C4-2B (cell line): ENCODE measurements around the gene TAB2.

ENCODE experiments used
- H3K27ac ChIP-seq: fragments of 450-650 bp; 2 replicates; pipeline ENCODE4 v1.5.1; 2017
- ZFX ChIP-seq: fragments of 450-650 bp; IDR thresholded peaks from 2 replicates; pipeline ENCODE4 v1.6.1; 2017
- TF ChIP-seq, protein P1 (sequence below): fragments of 450-650 bp; conservative IDR thresholded peaks from 2 replicates; pipeline ENCODE4 v1.5.1; 2017; ENCODE audit warnings: mild to moderate bottlenecking

TAB2 gene

DNA sequence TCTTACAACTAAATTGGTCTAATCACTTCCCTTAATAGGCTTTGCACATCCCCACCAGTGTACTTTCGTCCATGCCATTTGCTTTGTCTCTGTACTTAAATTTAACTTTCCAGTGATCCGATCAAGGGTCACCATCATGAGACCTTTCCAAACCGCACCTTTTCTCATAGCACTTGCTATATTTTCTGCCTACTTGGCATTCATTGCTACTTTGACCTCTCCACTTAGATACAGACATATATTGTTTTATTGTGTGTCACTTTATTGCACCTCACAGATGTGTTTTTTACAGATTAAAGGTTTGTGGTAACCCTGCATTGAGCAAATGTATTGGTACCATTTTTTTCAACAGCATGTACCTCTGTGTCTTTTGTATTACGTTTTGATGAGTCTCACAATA is 97.3 kb downstream of the TAB2 start:
- no peak overlapping the region for H3K27ac ChIP-seq
- TF ChIP-seq, protein P1, sequence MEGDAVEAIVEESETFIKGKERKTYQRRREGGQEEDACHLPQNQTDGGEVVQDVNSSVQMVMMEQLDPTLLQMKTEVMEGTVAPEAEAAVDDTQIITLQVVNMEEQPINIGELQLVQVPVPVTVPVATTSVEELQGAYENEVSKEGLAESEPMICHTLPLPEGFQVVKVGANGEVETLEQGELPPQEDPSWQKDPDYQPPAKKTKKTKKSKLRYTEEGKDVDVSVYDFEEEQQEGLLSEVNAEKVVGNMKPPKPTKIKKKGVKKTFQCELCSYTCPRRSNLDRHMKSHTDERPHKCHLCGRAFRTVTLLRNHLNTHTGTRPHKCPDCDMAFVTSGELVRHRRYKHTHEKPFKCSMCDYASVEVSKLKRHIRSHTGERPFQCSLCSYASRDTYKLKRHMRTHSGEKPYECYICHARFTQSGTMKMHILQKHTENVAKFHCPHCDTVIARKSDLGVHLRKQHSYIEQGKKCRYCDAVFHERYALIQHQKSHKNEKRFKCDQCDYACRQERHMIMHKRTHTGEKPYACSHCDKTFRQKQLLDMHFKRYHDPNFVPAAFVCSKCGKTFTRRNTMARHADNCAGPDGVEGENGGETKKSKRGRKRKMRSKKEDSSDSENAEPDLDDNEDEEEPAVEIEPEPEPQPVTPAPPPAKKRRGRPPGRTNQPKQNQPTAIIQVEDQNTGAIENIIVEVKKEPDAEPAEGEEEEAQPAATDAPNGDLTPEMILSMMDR = no peak
- TF ChIP-seq ZFX = no peak

DNA sequence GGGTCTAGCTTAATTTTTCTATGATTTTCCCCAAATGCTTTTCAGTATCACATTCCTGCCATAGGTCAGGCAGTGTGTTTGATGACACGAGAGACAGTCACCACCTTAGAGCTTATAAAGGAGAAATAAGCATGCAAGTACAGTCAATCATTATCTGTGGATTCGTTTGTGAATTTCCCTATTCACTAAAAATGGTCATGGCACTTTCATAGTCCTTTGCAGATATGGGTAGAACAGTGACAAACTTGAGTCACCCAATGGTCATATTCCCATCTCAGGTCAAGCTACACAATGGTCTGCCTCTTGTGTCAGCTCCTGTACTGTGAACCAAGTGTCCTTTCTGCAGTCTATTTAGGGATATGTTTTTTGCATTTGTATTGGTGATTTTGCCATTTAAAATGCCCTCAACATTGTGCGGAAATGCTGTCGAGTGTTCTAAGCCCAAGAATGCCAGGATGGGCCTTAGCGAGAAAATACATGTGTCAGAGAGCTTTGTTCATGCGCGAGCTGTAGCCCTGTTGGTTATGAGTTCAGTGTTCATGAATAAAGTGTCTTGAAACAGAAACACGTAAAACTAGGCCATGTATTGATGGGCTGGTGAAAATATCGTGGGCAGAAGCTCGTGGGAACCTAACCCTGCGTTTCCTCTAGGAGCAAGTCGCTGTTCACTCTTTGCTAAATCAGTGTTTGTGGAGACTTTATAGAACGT is 102.3 kb downstream of the TAB2 start:
- H3K27ac ChIP-seq = no peak overlapping the region
- TF ChIP-seq, protein P1 = no peak
- no peak for TF ChIP-seq ZFX

DNA sequence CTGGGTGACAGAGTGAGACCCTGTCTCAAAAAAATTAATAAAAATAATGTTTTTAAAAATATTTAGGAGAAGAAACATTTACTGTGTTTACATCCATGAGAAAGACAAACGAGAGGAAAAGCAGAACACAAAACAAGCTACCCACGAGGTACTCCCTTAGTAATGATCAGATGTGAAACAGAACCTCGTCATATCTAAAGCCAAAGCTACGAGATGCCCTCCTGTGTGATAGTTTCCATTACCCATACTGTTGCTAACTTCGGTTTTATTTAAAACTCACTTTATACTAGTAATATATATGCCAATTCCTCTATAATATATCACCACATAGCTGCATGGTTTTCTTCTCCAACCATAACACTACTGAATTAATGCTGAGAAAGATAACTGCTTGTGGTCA is 103.6 kb downstream of the TAB2 start:
- no peak overlapping the region for H3K27ac ChIP-seq
- no peak for TF ChIP-seq ZFX
- TF ChIP-seq, protein P1 = no peak

DNA sequence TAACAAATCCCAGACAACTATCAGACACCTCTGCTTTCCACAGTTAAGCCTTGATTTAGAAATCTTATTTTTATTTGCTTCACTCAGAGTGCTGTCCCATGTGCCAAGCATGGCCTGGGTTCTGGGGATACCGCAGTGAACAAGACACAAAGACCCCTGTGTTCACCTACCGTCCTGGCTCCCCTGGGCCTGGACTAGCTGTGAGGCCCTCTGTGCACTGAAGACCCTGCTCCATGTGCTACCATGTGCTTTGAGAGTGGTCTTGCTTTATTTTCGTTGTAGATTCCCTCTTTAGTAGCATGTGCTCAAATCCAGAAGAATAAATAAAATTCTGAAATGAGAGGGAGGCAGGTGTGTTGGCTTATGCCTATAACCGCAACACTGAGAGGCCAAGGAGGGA is 105.1 kb downstream of the TAB2 start:
- TF ChIP-seq, protein P1 = no peak
- no peak for TF ChIP-seq ZFX
- H3K27ac ChIP-seq = no peak overlapping the region

DNA sequence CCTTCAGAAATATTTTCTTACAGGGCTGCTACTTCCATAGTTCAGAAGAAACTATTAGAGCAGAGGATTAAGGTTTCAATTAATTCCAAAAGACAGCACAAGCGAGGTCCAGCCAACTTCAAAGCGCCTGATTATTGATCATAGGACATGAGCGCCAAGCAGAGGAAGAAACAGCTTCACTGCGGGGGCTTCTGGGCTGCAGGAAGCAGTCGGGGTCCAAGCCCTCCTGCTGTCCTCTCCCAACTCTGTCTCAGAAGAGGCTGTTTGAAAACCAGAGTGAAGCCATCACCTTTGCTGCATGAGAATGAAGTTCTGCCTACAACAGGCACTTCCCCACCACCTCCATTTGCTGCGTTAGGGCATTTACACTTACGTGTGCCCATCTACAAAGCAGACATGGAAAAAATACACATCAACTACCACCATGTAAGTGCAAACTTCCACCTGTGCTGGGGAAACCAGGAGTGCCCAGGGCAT is 106.5 kb downstream of the TAB2 start:
- TF ChIP-seq ZFX = no peak
- TF ChIP-seq, protein P1 = no peak
- no peak overlapping the region for H3K27ac ChIP-seq

DNA sequence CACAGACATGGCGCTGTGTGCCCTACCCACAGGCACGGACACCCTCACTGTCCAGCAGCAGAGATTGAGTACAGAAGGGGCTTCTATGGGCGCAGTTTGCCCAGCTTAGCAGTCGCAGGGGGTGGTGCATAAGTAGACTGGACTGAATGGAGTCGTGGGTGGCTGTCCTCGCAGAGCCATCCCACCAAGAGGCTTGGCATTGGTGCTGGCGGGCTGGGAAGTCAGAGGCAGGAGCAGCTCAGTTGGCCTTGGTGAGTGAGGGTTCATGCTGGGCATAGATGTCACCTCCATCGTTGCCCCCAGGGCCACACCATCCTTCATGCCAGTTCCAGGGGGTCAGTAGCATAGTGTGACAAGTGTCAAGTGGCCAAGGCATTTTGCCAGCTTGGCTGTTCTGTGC is 107.7 kb downstream of the TAB2 start:
- no peak for TF ChIP-seq ZFX
- TF ChIP-seq, protein P1 = no peak
- H3K27ac ChIP-seq = no peak overlapping the region

DNA sequence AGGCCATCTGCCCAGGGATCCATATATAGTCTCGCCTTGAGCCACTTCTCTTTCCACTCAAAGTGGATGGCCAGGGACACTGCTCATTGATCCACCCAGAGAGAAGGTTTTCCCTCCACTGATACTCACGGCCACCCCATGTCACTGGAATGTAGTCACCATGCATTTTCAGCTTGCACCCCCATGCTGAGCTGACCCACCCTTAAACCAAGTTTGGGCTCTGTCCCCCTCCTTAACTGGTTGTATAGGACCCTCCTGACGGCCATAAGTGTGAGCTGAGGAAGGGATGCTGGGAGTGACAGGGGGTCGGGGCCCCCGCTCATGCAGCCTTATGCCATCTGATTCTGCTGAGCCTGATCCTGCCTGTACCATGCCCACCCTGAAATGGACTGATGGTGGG is 108.2 kb downstream of the TAB2 start:
- H3K27ac ChIP-seq = no peak overlapping the region
- no peak for TF ChIP-seq ZFX
- TF ChIP-seq, protein P1 = no peak
